Measurements from ENCODE around the gene MAPK1IP1L. TPM values are rescaled to one million over a fixed set of nuclear protein-coding genes. Genes with fewer than 3 reads are reported as not detected.

MAPK1IP1L gene
- total RNA-seq, 1 donor from 2014 or later = 106 TPM

DNA sequence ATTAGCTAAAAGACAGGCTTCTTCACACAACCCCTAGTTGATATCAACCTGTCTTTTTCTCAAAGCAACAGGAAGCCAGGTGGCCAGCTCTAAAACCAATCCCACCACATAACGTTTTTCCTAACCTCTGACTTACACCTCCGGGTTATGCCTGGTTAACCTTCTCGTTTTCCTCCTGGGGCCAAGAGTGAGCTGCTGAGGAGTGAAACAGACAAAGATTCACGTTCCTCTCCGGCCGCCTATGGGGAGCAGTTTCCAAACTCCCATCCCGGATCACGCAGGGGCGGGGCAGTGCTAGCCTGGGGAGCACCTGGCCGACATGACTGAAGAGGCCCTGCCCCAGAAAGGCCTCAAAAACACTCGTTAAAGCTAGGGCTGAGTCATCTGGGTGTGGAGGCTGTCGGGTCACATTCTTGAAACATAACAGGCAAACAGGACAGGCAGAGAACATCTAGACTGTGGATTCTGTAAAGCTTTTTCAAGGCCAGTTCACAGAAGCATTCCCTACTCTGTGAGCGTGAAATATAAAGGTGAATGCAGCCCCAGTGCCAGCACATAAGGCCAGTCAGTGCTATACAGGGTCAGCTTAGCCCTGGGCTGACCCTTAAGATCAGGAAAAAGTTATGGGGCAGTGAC is 51.7 kb downstream of the MAPK1IP1L start:
- DNase-seq (ENCODE audit: low spot score) = no peak
- peaks cover 7% of the 10 kb centered on the region for H3K4me1 Mint-ChIP-seq (ENCODE audit: unreplicated experiment)
- H3K9me3 Mint-ChIP-seq (ENCODE audit: unreplicated experiment) = no peaks in the 10 kb centered on the region
- H3K36me3 Mint-ChIP-seq (ENCODE audit: low read depth, unreplicated experiment) = no peaks in the 10 kb centered on the region
- H3K27me3 Mint-ChIP-seq (ENCODE audit: unreplicated experiment) = no peaks in the 10 kb centered on the region
- H3K27ac Mint-ChIP-seq (ENCODE audit: unreplicated experiment) = no peak overlapping the region
- TF ChIP-seq CTCF (IDR thresholded peaks at IDR 0.05; ENCODE audit: unreplicated experiment) = no peak
- H3K4me3 Mint-ChIP-seq (ENCODE audit: unreplicated experiment) = no peak overlapping the region

DNA sequence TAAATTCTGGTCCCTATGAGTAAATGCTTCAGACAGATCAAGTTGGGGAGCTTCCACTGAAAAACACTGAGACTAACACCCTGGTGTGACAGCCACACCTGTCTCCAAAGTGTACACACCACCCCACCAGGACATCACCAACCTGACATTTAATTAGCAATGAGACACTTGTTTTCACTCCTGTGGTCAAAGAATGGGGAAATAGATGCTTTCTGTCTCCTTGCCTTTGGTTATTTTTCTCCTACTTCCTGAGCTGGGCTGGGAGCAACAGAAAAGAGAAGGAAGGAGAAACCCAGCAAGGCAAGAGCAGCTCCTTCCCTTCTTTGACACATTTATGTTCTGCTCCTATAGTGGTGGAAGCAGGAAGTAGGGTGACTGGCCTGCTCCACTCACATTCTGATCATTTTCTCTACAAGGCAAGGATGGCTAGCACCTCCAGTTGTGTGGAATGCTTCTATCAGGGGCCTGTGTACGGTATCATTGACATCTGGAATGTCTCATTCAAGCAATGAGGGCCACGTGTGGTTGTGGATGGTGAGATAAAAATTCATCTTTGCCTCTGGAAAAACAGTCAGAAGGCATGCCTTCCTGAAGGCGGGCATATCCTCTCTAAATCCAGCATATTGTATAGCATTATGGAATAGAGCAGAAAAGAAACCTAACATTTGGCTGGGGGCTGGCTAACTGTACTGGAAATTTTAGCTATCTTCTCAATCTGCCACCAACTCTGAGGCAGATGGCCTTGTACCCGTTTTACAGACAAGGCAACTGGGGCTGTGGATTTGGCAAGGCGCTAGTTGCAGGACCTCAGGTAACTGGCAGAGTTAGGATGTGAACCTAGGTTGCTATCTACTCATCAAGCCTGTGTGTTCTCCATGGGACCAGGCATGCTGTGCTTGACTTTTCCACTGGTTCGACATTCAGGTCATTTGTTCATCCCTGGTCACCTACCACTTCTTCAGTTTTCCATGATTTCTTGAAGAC is 52.8 kb downstream of the MAPK1IP1L start:
- peaks cover 8% of the 10 kb centered on the region for H3K4me1 Mint-ChIP-seq (ENCODE audit: unreplicated experiment)
- no peaks in the 10 kb centered on the region for H3K36me3 Mint-ChIP-seq (ENCODE audit: low read depth, unreplicated experiment)
- H3K4me3 Mint-ChIP-seq (ENCODE audit: unreplicated experiment) = no peak overlapping the region
- no peak for TF ChIP-seq CTCF (IDR thresholded peaks at IDR 0.05; ENCODE audit: unreplicated experiment)
- no peaks in the 10 kb centered on the region for H3K27me3 Mint-ChIP-seq (ENCODE audit: unreplicated experiment)
- H3K9me3 Mint-ChIP-seq (ENCODE audit: unreplicated experiment) = no peaks in the 10 kb centered on the region
- H3K27ac Mint-ChIP-seq (ENCODE audit: unreplicated experiment) = no peak overlapping the region
- no peak for DNase-seq (ENCODE audit: low spot score)

DNA sequence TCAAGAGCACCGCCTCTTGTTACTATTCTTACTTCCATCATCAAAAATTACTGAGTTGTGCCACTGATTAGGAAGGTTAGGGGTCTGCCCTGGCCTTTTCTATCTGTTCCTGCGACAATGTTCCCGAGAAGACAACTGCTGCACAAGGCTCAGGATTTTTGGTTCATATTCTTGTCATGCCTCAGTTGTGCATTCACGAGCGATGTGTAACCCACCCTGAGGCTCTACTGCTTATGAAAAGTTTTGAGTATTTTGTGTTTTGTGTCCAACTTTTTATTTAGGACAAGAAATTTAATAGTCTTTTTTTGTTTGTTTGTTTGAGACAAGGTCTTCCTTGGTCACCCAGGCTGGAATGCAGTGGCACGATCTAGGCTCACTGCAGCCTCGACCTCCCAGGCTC is 54.5 kb downstream of the MAPK1IP1L start:
- no peak for TF ChIP-seq CTCF (IDR thresholded peaks at IDR 0.05; ENCODE audit: unreplicated experiment)
- Mint-ChIP-seq H3K4me3 (ENCODE audit: unreplicated experiment) (no peak overlapping the region), H3K36me3 (ENCODE audit: low read depth, unreplicated experiment) (no peaks in the 10 kb centered on the region), H3K4me1 (ENCODE audit: unreplicated experiment) (peaks cover 8% of the 10 kb centered on the region), H3K9me3 (ENCODE audit: unreplicated experiment) (no peaks in the 10 kb centered on the region), H3K27ac (ENCODE audit: unreplicated experiment) (no peak overlapping the region), H3K27me3 (ENCODE audit: unreplicated experiment) (peaks cover 2% of the 10 kb centered on the region)
- DNase-seq (ENCODE audit: low spot score) = no peak

DNA sequence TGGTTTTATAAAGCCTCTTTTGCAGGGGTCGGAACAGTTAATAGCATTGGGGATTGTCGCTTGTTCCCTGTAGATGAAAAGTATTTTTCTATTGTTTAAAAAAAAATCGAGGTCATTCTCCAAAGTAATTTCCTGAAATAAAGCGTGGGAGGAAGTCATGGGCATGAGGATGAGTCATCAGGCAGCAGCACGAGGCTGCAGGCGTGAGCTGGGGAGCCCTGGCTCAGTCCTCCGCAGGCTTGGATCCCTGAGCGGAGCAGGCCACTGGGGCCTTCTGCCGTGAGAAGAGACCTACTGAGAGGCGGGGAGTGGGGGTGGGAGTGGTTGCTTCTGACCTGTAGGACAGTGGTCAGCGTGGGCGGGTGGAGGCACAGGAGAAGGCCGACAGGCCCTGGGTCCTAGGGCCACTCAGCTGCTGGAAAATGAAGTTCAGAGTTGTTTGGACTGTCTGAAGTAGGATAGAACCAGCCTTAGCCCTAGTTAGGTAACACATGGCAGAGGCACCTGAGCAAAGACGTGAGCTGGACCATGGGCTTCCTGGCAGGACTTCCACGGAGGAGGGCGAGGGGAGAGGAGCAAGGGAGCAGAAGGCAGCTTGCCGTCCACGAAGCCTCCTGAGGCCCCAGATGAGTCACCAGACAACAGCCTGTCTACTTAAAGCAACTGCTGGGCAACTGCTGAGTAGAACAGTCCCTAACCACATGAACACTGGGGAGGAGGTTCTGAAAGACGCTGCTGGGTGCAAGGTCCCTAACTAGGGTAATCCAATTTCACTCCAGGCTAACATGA is 56.5 kb downstream of the MAPK1IP1L start:
- Mint-ChIP-seq H3K9me3 (ENCODE audit: unreplicated experiment) (no peaks in the 10 kb centered on the region), H3K27ac (ENCODE audit: unreplicated experiment) (peak overlapping the region; percentile 49), H3K4me3 (ENCODE audit: unreplicated experiment) (no peak overlapping the region), H3K36me3 (ENCODE audit: low read depth, unreplicated experiment) (no peaks in the 10 kb centered on the region), H3K4me1 (ENCODE audit: unreplicated experiment) (peaks cover 8% of the 10 kb centered on the region), H3K27me3 (ENCODE audit: unreplicated experiment) (peaks cover 2% of the 10 kb centered on the region)
- peak; percentile 15 for DNase-seq (ENCODE audit: low spot score)
- no peak for TF ChIP-seq CTCF (IDR thresholded peaks at IDR 0.05; ENCODE audit: unreplicated experiment)

Measured in endothelial cell (in vitro differentiated cells).